A549 (cell line): ENCODE measurements around the gene SEMA5A.

Experiments
- BHLHE40 ChIP-seq: IDR thresholded peaks from 2 replicates; pipeline ENCODE4 v1.6.1; 2012; ENCODE audit warnings: low read depth, low read length, inconsistent platforms
- CTCF ChIP-seq: fragments of >200 bp; sonication (Bioruptor Twin); formaldehyde crosslinking; IDR thresholded peaks from 3 replicates; pipeline ENCODE4 v1.5.1; 2016
- EP300 ChIP-seq, 2 experiments: fragments of >200 bp; sonication (Bioruptor Twin); formaldehyde crosslinking; IDR thresholded peaks; 2 replicates in 1 of 2; 3 replicates in 1 of 2; pipeline ENCODE4 v1.6.1; 2016 to 2017
- JUN ChIP-seq, 2 experiments: fragments of >200 bp; sonication (Bioruptor Twin); formaldehyde crosslinking; IDR thresholded peaks; 2 replicates in 1 of 2; 3 replicates in 1 of 2; pipeline ENCODE4 v1.6.1; 2016 to 2017
- MAZ ChIP-seq: fragments of 150-350 bp; IDR thresholded peaks from 2 replicates; pipeline ENCODE4 v1.6.1; 2014; ENCODE audit warnings: antibody characterized with exemption, low read depth, low read length, borderline replicate concordance
- POLR2A ChIP-seq: IDR thresholded peaks from 2 replicates; pipeline ENCODE4 v1.6.1; 2012; ENCODE audit warnings: mild to moderate bottlenecking, low read length
- POLR2AphosphoS2 ChIP-seq: conservative IDR thresholded peaks from 2 replicates; pipeline ENCODE4 v1.6.1; 2012; ENCODE audit warnings: low read length, improper control_type of control experiment, inconsistent platforms
- REST ChIP-seq: fragments of 200-600 bp; sonication (generic); IDR thresholded peaks from 2 replicates; pipeline ENCODE4 v1.6.1; 2016; ENCODE audit warnings: antibody characterized with exemption, mild to moderate bottlenecking, moderate library complexity

GRCh38 chr5:9544502-9545135 lies 1.3 kb downstream of the SEMA5A start:
- no peak for TF ChIP-seq EP300 (IDR thresholded peaks at IDR 0.05)
- TF ChIP-seq REST, result no peak
- peak; percentile 71 for TF ChIP-seq CTCF
- no peak for TF ChIP-seq POLR2A
- no peak for TF ChIP-seq JUN (IDR thresholded peaks at IDR 0.05)
- no peak for TF ChIP-seq POLR2AphosphoS2
- TF ChIP-seq BHLHE40, result no peak
- TF ChIP-seq MAZ, result no peak
